ENCODE data around the gene ANP32A.

ANP32A gene

DNA sequence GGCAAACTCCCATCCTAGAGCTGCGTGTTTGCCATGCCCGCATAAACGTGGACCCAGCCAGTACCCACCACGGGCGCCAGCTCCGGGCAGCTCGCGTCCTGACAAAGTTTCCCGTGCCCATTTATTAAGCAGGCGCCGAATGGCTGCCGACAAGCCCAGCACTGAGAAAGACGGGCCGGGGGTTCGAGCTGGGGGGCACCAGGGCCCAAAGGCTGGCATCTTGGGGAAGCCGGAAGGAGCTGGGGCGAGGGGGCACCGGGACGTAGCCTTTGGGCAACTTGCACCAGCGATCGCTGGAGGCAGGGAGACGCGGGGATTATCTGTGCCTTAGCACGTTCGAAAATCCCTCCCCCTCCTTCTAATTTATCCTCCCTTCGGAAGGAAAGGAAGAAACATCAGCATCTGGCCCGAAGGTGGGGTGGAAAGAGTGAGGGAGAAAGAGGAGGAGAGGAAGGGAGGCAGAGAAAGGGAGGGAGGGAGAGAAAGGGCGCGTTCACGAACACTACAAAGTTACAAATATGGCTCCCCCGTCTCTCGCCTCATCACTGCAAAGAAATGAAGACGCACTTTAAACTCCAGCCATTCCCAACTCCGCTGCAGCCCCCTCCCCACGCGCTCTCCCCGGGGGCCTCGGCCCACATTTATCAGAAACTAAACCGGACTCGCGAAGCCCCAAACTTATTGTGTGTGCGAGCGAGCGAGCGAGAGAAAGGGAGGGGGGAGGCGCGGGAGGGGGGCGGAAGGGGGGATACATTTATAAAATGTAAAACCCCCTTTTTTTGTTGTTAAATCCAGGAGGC, 1.0 kb downstream of the ANP32A start:
- TF ChIP-seq, protein P1, sequence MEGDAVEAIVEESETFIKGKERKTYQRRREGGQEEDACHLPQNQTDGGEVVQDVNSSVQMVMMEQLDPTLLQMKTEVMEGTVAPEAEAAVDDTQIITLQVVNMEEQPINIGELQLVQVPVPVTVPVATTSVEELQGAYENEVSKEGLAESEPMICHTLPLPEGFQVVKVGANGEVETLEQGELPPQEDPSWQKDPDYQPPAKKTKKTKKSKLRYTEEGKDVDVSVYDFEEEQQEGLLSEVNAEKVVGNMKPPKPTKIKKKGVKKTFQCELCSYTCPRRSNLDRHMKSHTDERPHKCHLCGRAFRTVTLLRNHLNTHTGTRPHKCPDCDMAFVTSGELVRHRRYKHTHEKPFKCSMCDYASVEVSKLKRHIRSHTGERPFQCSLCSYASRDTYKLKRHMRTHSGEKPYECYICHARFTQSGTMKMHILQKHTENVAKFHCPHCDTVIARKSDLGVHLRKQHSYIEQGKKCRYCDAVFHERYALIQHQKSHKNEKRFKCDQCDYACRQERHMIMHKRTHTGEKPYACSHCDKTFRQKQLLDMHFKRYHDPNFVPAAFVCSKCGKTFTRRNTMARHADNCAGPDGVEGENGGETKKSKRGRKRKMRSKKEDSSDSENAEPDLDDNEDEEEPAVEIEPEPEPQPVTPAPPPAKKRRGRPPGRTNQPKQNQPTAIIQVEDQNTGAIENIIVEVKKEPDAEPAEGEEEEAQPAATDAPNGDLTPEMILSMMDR (IDR thresholded peaks at IDR 0.05; ENCODE audit: insufficient read depth, low read depth, low read length, missing control alignments): no peak
- peak overlapping the region; percentile 88 for H3K4me3 ChIP-seq (ENCODE audit: low read length)
- DNase-seq (ENCODE audit: low read depth): peak; percentile 50

DNA sequence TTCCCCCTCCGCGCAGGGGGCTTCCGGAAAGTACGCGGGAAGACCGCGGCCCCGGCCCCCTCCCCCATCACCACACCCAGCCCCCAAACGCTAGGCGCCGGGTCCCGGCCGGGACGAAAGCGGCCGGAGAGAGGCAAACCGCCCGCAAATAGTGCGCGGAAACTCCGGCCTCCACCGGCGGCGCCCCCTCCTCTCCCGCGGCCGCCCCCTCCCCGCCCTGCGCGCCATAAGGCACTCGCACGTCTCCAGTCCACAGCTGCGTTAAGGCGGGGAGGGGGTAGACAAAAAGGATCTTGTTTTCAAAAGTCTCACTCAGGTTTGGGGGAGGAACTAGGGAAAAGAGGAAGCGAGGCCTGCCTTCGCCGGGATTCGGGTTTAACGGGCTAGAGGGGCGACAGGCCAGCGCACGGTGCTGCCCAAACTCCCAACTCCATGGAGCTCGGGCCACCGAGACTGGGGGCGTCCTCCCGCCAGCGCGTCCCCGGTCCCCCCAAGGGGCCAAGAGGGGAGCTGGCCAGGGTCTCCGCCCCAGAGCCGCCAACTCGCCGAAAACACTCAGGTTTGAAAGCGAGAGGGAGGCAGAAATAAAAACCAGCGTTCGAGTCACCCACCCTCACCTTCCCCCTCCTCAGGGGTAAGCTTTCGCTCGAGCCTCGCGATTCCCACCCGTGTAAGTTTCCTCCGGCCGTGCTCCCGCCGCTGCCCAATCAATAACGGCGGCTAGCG, 1.8 kb downstream of the ANP32A start:
- TF ChIP-seq, protein P1 (IDR thresholded peaks at IDR 0.05; ENCODE audit: insufficient read depth, low read depth, low read length, missing control alignments): no peak
- peak overlapping the region; percentile 88 for H3K4me3 ChIP-seq (ENCODE audit: low read length)
- DNase-seq (ENCODE audit: low read depth): peak; percentile 36

DNA sequence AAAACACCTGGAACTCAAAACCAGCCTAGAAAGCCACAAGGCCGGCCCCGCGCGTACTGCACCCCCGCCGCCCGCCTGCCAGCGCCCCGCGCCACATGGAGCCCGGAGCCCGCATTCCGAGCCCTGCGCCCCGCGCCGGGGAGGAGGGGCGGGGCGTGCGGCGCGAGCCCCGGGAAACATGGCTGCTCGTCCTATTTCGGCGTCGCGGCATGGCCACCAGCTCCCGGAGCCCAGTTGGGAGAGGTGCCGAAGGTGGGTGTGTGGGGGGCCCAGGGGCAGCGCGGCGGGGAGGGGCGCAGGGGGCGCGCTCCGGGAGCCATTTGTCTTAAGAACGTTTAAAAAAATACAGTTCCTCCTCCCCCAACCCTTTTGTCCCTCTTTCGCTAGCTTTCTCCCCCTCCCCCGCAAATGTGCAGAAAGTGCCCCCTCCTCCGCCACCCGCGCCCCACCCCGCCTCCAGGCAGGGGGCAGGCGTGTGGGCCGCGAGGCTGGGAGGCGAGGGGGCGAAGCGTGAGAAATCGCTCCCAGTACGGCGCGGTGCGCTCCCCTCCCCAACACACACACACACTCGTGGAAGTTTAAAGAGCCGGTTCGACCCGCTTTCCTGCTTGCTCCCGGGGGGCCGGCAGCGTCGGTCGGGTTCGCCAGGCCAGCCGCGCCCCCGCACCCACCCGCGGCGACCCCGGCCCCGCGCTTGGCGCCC, 2.5 kb downstream of the ANP32A start:
- peak; percentile 51 for DNase-seq (ENCODE audit: low read depth)
- H3K4me3 ChIP-seq (ENCODE audit: low read length): peak overlapping the region; percentile 88
- TF ChIP-seq, protein P1 (IDR thresholded peaks at IDR 0.05; ENCODE audit: insufficient read depth, low read depth, low read length, missing control alignments): no peak

DNA sequence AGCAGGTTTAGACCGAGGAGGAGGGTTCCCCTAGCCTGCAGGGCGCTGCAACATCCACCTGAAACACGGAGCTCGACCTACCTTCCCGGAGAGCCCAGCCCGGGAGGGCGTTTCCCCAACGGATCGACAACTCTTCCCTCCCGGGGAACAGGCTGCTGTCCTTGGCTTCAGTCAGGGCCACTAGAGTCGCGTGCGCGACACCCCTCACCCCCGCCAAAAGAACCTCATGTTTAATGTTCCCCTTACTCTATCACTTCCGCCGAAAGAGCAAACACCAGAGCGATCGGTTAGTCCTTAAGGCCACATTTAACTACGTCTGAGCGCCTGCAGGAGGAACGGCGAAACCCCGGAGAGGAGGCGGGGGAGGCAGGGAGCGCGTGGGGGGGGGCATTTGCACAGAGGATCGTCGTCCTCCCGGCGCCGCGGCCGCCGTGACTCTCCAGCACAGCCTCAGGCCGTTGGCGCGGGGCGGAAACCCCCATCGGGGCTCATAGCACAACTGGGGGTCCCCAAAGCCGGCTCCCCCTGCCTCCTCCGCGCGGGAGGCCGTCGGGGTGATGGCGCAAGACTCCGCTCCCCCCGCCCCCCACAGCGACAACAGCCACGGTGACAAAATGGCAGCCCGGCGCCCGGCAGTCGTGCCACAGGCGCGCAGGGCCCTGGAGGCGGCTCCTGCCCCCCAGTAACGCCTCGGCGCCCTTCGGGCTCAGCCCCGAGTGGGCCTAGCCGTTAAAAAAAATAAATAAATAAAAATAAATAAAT, 3.2 kb downstream of the ANP32A start:
- TF ChIP-seq, protein P1 (IDR thresholded peaks at IDR 0.05; ENCODE audit: insufficient read depth, low read depth, low read length, missing control alignments): no peak
- peak; percentile 66 for DNase-seq (ENCODE audit: low read depth)
- peak overlapping the region; percentile 88 for H3K4me3 ChIP-seq (ENCODE audit: low read length)

DNA sequence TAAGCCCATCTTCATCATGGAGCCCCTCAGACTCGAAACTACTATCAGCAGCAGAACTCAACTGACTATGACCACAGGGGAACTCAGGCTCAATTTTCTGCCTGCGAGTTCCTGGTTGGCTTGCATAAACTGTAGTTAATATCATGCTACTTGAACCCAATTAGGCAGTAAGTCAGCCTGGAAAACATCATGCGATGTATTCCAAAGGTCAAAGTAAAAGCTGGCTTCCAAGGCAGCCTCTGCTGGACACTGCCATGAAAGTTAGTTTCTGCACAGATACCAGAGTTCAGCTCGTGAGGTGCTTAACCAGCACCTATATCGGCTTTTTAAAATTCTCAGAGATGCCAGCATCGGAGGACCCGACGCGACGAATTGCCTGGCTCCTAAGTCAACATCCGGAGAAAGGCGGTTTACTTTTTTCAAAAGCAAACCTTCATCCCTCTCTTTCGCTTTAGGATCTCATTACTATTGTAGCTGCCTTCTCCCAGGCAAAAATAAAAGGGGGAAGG, 3.8 kb downstream of the ANP32A start:
- TF ChIP-seq, protein P1 (IDR thresholded peaks at IDR 0.05; ENCODE audit: insufficient read depth, low read depth, low read length, missing control alignments): no peak
- DNase-seq (ENCODE audit: low read depth): no peak
- H3K4me3 ChIP-seq (ENCODE audit: low read length): peak overlapping the region; percentile 88

DNA sequence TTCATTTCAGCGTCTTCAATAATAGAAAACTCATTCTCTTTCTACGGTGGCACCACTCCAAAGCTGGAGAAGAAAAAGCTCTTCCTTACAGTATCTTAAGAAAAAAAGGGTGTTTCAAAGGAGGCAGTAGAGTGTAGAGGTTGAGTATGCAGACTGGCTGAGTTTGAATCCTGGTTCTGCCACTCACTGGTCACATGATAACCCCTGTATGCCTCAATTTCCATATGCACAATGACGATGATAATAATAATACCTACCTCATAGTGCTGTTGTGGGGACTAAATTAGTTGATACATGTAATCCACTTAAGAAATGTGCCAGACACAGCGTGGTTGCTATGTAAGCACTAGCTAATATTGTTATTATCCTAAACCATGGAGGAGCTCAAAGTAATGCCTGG, 4.5 kb downstream of the ANP32A start:
- TF ChIP-seq, protein P1 (IDR thresholded peaks at IDR 0.05; ENCODE audit: insufficient read depth, low read depth, low read length, missing control alignments): no peak
- DNase-seq (ENCODE audit: low read depth): no peak
- H3K4me3 ChIP-seq (ENCODE audit: low read length): no peak overlapping the region

All from epithelial cell of esophagus (primary cell).